GM19023 (cell line): ENCODE measurements around the gene BIVM.

Experiments used
- ATAC-seq: cut with Tn5 transposase; IDR thresholded peaks from one replicate; pipeline ENCODE4 v1.9.1; 2021; ENCODE audit warnings: mild to moderate bottlenecking, moderate library complexity; ENCODE audit not compliant: unreplicated experiment

Gene BIVM

DNA sequence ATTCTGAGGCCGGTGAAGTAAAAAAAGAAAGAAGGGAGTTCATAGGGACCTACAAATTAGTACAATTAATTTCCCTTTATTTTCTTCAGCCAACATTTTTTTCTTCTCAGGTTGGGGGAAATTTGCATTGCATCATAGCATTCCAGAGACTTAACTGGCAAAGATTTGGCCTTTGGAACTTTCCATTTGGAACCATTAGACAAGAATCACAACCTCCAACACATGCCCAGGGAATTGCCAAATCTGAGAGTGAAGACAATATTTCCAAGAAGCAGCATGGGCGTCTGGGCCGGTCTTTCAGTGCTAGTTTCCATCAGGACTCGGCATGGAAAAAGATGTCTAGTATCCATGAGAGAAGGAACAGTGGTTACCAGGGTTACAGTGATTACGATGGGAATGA is 40.5 kb downstream of the BIVM start:
- ATAC-seq: no peak

DNA sequence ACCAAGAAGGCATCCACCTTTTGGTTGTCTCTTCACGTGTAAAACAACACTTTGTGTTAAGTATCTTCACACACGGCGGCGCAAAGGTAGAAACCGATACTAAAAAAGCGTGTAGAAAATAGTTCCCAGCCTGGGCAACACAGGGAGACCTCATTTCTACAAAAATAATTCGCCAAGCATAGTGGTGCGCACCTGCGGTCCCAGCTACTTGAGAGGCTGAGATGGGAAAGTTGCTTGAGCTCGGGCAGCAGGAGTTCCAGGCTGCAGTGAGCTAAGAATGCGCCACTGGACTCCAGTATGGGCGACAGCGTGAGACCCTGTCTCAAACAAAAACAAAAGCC is 46.3 kb downstream of the BIVM start:
- ATAC-seq: peak; percentile 28

DNA sequence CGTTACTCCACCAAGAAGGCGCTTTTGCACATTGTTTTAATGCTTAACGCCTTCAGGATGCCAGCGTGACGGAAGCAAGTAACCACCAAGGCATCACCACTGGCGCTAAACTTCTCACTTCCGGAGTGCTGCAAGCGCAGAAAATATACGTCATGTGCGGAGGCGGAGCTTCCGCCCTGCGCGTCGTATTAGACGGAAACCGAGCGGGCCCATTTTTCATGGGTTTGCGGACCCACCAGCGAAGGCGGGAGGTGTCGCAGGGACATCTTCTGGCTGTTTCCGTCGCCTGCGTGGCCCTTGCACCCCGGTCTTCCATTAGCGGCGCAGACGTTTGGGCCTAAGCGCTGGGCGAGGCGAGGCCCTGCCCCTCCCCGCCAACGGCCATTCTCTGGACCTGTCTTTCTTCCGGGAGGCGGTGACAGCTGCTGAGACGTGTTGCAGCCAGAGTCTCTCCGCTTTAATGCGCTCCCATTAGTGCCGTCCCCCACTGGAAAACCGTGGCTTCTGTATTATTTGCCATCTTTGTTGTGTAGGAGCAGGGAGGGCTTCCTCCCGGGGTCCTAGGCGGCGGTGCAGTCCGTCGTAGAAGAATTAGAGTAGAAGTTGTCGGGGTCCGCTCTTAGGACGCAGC is 46.8 kb downstream of the BIVM start, which contains the start of gene ERCC5:
Gene ERCC5 (plus strand): TSS at position 403 of the 631 bp plus-strand sequence. CDS start 235 bp downstream, outside the sequence.
- ATAC-seq: peak; percentile 86

DNA sequence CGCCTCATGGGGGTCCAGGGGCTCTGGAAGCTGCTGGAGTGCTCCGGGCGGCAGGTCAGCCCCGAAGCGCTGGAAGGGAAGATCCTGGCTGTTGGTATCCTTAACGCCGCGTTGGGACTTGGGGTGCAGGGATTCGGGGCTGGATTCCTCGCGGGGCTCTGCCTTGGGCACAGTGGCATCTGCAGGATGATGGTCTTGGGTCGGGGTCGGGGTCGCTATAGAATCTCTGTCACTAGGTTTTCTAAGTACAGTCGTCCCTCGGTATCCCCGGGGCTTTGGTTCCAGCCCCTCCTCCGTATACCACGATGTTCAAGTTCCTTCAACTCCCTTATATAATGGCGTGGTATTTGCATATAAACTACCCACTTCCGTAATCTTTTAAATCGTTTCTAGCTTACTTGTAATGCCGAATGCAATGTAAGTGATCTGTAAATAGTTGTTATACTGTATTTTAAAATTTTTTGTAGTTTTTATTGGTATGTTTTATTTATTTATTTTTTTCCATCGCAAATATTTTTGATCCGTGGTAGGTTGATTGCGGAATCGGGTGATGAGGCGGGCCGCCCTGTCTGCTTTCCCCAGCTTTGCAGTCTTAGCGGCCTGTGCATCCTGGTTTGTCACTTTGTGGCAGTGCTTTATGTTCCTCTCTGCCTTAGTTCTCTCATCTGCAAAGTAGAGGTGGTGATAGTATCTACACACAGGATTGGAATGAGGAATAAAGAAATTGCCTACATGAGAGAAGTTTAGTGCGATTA is 47.5 kb downstream of the BIVM start:
- ATAC-seq: peak; percentile 28

DNA sequence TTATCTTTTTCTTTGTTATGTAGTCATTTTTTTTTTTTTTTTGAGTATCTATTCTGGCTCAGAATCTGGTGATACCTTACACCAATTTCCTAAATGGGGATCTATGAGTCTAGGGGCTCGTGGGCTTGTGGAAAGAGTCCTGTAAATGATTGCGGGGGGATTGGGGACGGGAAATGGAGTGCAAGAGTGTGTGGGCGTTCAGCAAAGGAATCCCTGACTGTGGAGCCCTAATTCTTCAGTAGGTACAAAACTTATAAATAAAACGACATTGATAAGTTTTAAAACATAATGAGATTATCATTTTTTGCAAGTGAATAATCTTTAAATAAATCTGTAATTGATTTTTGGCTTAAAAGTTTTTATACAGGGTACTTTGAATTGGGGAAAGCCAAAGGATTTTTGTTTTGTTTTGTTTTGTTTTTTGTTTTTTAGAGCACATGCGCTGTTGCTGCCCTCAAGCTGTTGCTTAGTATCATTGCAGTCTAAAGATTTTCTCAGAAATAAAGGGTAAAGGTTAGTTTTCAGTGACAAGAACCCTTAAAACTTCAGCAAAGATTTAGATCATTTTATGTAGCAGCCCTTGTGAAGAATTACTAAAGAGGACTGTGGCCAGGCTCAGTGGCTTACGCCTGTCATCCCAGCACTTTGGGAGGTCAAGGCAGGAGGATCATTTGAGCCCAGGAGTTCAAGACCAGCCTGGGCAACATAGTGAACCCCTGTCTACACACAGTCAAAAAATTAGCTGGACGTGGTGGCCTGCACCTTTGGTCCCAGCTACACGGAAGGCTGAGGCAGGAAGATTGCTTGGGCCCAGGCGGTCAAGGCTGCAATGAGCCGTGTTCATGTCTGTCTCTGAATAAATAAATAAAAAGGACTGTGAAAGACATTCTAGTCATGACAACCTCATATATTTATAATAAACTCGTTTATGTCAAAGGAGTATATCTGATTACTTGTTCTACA is 48.6 kb downstream of the BIVM start:
- ATAC-seq: no peak

DNA sequence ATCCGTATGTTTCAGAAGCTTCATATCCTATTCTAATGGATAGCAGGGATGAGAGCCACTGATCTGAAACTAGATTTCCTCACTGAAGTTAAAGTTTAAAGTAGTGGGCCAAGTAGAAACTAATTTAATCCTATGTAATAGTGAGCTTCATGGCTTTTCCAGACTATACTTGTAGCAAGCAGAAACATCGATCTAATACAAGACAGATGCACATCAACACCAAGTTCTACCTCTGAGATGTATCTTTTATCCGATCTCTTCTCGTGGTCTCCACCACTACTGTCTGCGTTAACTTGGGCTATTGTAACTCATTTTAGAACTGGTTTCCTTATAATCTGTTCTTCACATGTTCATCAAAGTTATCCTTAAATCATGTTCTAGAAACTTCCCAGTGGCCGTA is 50.0 kb downstream of the BIVM start:
- no peak for ATAC-seq

DNA sequence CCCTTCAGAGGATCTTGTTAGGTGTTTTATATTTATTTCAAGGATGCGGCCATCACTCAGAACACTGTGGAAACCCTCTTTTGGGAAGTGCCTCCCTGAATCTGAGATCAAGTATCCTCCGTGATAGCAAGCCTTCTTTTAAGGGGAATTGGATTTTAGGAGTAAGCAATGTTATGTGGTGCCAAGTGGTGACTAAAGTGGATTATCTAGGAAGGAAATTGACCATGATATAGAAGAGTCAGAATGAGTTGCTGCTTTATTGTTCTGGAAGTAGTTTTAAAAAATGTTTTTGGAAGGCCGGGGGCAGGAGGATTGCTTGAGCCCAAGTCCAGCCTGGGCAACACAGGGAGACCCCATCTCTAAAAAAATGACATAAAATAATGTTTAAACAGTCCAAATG is 53.6 kb downstream of the BIVM start:
- no peak for ATAC-seq

DNA sequence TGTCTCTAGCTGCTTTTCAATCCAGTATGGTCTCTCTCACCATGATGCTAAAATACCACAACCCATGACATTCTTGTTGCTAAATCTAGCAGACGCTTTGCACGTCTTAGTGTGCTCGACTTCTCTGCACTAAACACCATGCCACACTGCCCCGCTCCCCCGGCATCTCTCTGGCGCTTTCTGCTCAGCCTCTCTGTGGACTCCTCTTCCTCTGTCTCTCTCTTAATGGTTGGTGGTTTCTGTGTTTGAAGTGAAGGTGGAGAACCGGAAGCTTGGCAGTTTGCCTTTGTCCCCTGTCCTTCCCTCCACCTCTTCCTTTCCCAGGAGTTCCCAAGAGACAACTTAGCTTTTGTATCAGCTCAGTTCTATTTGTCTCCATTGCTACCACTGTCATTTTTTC is 55.8 kb downstream of the BIVM start:
- ATAC-seq: peak; percentile 66

DNA sequence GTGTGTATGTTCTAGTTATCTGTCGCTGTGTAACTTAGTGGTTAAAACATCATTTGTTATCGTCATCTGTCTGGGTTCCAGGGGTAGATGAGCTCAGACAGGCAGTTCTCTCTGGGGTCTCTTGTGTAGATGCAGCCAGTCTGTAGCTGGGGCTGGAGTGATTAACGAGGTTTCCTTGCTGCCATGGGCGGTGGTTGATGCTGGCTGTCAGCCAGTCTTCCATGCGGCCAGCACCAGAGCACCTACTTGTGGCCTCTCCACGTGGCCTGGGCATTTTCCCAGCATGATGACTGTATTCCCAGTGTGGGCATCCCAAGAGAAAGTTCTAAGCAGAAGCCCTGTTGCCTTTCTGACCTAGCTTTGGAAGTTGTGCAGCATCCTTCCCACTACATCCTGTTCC is 57.6 kb downstream of the BIVM start:
- ATAC-seq: no peak

DNA sequence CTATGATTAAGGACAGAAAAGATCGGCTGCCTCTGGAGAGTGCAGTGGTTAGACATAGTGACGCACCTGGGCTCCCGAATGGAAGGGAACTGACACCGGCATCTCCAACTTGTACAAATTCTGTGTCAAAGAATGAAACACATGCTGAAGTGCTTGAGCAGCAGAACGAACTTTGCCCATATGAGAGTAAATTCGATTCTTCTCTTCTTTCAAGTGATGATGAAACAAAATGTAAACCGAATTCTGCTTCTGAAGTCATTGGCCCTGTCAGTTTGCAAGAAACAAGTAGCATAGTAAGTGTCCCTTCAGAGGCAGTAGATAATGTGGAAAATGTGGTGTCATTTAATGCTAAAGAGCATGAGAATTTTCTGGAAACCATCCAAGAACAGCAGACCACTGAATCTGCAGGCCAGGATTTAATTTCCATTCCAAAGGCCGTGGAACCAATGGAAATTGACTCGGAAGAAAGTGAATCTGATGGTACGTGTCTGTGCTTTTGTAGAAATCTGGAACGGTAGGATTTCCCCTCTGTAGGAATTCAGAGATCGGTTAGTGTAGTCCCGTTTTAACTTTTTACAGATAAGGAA is 63.8 kb downstream of the BIVM start:
- ATAC-seq: no peak

DNA sequence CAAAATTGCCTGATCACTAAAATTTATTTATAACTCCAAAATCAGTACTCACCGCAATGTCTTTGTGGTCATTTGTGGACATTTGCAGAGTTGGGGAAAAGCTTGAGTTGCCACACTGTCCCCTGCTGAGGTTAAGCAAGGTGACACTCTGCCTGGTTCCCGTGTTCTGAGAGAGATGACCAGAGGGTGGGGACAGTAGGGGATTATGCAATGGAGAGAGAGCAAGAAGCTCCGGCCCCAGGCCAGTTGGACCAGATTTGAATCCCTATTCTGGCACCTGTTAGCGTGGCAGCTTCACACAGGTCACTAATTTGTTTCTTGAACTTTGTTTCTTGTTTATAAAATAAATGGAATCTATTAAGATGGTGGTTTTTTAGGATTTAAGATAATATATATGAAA is 64.7 kb downstream of the BIVM start:
- no peak for ATAC-seq

DNA sequence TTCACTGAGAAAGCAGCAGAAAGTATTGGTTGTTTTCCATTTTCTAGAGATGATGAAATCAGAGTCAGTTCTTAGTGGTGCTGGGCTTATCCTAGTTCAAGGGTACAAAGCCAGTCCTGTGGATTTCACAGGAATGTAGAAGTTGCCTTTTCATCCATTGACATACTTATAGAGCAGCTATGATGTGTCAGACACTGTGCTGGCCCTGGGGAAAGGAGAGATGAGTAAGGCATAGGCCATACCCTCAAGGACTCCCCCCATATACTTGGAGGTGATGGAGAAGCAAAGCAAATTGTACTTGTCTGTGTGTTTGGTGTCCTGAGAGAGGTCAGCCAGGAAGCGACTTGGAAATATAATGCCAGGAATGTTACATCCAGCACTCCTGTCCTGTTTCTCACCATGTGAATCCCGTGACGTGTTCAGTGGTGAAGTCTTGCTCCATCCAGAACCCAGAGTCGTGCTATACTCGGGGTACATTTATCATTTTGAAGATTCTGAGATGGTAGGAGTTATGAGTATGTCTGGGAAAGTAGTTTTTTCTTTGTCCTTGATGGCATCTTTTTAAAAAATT is 69.5 kb downstream of the BIVM start:
- no peak for ATAC-seq

DNA sequence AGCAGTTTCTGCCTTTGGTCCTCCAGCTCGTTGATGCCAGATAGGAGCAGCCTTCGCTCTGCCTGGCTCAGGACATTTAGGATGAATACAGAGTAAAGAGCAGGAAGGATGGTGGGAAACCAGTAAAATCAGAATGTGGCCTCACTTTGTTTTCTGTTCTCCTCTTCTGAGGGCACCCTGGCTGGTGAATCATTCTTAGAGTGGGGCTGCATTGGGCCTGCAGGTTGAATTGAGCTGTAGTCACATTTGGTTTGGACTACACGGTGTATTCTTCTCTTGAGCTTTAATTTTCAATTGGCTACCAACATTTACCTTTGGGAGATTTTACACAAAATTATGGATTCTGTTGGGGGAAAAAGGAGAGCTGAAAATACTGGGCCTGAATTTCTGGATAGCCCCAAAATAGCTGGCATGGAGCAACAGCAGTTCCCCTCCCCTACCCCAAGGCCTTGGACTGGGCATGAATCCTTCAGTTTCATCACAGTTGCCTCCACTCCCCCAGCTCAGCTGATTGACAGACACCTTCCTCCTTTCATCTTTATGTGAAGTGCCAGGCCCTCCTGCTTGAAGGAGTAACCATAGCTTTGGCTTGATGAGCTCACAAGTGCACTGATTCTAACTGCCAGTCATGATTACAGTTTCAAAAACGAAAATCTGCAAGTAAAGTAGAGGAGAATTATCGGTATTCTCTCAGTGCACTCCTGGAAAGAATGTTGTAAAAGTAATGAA is 71.2 kb downstream of the BIVM start:
- peak; percentile 19 for ATAC-seq

DNA sequence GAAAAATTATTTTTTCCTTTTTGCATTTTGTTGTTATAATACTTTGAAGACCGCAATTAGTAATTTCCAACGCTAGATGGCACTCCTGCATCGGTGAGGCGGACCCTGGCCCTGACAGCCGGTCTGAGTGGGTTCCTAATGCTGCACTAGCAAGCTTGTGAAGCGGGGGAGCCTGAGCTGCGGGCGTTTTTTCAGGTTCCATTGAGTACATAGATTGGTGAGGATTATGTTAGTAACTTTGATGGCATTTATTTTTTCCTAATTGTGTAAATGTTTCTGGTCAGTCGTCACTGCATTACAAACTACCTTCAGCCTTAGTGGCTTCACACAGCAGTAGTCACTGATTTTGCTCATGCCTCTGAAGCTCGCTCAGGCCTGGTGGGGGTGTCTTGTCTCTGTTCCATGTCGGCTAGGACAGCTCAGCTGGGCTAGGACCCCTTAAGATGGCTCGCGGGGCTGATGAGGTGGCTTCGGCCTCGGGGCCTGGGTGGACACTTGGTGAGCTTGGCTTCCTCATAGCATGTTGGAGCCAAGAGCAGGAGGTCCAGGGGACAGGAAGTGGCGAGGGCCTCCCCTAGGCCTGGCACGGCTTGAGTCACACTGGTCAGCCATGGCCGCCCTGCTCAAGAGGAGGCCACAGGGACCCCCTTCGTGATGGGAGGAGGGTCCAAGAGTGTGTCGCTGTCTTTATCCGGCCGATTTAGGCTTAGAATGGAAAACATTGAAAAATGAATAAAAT is 71.9 kb downstream of the BIVM start:
- ATAC-seq: peak; percentile 83

DNA sequence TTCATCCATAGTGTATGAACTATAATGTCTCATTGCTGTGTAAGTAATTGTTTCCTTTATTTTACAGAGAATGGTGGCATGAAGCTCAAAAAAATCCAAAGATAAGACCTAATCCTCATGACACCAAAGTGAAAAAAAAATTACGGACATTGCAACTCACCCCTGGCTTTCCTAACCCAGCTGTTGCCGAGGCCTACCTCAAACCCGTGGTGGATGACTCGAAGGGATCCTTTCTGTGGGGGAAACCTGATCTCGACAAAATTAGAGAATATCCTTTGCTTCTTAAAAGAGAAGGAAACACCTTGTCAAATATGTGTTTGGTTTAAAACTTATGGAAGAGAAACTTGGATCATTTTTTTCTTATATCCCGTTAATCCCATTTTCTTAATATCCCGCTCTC is 73.2 kb downstream of the BIVM start:
- ATAC-seq: no peak

DNA sequence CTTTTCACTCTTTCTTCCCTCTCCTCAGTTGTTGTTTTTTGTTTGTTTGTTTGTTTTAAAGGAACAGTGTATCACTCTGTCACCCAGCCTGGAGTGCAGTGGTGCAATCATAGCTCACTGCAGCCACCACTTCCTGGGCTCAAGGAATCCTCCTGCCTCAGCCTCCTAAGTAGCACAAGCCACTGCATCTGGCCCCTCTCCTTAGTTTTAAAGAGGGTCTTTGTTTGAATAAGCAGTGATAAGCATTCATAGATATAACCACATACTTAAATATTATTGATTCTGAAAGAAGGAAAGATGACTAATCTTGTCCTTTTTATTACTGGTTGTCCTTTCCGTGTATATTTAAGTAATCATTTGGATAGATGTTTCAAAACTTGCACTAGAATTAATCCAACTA is 73.6 kb downstream of the BIVM start:
- ATAC-seq: no peak

DNA sequence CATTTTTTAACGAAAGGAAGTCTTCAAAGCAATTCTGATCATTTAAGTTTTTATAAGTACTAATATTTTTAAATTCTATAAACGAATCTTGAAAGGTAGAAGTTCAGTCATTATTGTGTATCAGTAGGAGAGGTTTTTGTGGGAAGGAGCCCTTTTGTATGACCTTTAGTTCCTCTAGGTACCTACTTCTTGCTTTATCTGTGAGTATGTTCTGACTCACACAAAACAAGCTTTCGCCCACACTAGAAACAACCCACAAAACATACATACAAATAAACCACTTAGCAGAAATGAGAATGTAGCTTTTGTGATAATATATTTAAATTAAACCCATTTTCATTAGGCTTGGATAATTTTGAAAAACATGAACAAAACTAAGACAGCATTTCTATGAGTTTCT is 74.7 kb downstream of the BIVM start:
- no peak for ATAC-seq

DNA sequence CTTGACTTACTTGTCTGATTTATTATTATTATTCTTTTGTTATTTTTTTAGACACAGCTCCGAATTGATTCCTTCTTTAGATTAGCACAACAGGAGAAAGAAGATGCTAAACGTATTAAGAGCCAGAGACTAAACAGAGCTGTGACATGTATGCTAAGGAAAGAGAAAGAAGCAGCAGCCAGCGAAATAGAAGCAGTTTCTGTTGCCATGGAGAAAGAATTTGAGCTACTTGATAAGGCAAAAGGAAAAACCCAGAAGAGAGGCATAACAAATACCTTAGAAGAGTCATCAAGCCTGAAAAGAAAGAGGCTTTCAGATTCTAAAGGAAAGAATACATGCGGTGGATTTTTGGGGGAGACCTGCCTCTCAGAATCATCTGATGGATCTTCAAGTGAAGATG is 76.3 kb downstream of the BIVM start:
- ATAC-seq: no peak

DNA sequence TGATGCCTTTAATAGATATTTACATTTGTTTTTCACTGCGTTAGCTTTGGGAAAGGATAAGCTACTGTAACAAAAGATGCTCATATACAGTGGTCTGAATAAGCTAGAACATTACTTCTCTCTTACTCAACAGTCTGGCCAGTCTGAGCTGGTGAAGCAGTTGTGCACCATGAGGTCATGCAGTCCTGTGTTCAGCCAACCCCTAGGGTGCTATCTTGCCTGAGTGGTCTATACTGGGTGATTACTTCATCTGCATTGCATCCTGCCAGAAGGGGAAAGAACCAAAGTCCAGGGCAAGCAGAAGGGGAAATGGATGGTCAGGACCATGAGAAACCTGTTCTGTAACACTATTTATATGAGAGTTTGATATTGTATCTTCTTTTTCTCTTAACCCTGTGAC is 78.4 kb downstream of the BIVM start:
- no peak for ATAC-seq

DNA sequence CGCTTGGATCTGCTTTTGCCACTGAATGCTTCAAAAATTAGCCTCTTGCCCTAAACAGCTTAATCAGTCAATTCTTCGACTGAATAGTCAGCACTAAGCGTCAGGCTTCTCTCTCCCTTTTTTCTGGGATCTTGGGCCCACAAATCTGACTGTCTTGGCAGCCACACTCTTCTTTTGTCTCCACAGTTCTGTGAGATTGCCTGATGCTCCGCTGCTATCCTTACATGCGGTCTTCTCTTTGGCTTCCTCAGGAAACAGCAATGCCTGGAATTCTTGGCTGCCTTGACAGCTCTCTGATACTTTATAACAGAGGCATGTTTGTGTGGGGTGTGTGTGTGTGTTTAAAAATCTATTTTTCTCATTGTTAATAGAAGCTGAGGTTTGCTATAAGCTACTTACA is 79.6 kb downstream of the BIVM start:
- no peak for ATAC-seq
